ENCODE data around the gene RBMX2. TPM values are rescaled to one million over a fixed set of nuclear protein-coding genes. Genes with fewer than 3 reads are reported as not detected.

RBMX2 gene
- total and polyA plus RNA-seq, 8 donors: 6.2 to 28.2 (median 9.6) TPM

DNA sequence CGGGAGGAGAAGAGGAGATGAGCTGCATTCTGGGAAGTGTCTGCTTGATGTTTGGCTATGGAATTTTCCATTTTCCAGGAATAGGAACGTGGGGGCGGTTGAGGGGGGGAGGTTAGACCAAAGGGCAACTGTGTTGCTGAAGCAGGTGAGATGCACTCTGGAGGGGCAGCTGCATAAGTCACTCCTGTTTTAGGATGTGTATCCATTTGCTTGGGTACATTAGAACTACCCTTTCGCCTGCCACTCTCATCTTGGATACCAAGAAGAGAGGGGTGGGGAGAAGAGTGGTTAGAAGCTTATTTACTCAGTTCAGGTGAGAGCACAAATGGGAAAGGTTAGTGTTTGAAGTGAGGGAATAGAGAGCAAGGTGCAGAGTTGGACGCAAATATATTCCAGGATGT, 15.4 kb upstream of the RBMX2 start:
- H3K4me3 ChIP-seq: no peak overlapping the region
- no peaks in the 10 kb centered on the region for H3K4me1 ChIP-seq
- TF ChIP-seq, protein P1, sequence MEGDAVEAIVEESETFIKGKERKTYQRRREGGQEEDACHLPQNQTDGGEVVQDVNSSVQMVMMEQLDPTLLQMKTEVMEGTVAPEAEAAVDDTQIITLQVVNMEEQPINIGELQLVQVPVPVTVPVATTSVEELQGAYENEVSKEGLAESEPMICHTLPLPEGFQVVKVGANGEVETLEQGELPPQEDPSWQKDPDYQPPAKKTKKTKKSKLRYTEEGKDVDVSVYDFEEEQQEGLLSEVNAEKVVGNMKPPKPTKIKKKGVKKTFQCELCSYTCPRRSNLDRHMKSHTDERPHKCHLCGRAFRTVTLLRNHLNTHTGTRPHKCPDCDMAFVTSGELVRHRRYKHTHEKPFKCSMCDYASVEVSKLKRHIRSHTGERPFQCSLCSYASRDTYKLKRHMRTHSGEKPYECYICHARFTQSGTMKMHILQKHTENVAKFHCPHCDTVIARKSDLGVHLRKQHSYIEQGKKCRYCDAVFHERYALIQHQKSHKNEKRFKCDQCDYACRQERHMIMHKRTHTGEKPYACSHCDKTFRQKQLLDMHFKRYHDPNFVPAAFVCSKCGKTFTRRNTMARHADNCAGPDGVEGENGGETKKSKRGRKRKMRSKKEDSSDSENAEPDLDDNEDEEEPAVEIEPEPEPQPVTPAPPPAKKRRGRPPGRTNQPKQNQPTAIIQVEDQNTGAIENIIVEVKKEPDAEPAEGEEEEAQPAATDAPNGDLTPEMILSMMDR (IDR thresholded peaks at IDR 0.05): no peak
- H3K36me3 ChIP-seq: no peaks in the 10 kb centered on the region
- H3K27ac ChIP-seq: no peak overlapping the region
- no peak for FAIRE-seq
- H3K9me3 ChIP-seq: no peaks in the 10 kb centered on the region
- intact Hi-C loops (cut with DNase I): no loop called here
- ATAC-seq: peak in 2 of 4 donors; percentile 40 to 66
- no peak for DNase-seq
- H3K27me3 ChIP-seq: peaks cover 0 to 12% (median 0%) of the 10 kb centered on the region in 4 donors
- 51 to 56% methylated on average over 5 of the region's 5 CpGs for WGBS, 2 donors

DNA sequence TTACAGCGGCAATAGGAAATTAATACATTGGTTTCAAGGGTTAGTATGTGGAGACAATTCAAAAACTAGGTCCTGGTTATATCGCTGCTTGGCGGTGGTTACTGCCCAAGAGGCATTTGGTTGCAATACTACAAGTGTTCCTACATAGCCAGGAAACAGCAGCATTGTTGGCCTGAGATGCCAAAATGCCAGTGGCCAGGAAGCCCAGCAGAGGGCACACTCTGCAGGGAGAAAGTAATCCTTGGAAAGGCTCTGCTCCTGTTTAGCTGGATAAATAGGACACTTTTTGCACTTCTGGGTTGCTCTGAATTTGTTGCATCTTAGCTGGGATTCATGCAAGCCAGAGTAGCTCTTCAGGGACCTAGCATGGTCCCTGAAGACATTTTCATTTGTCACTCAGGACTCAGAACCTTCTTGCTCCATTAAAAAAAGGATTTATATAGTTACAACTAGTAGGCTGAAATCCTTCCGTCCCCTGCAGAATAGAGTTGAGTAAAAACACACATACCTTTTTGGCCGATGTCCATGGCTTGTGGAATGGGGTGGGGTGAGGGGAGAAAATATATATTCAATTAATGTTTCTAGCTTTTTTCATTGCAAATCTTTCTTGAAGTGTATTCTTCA, 8.2 kb upstream of the RBMX2 start:
- no peak for FAIRE-seq
- peak; percentile 25 to 71 (median 54) for DNase-seq
- H3K27ac ChIP-seq: no peak overlapping the region
- WGBS, 2 donors: 20 to 27% methylated on average over 5 of the region's 5 CpGs
- TF ChIP-seq, protein P1 (IDR thresholded peaks at IDR 0.05): peak; percentile 45 to 73 (median 57)
- H3K9me3 ChIP-seq: no peaks in the 10 kb centered on the region
- peaks cover 0 to 28% (median 1%) of the 10 kb centered on the region in 4 donors for H3K27me3 ChIP-seq
- intact Hi-C loops (cut with DNase I): loop anchor here in 2 of 3 donors (5.0 to 10.0 kb wide), 2 partner anchors 519 to 521 kb away; no protein-coding TSS in a partner anchor
- no peaks in the 10 kb centered on the region for H3K4me1 ChIP-seq
- peak; percentile 69 to 94 (median 91) for ATAC-seq
- no peak overlapping the region for H3K4me3 ChIP-seq
- H3K36me3 ChIP-seq: no peaks in the 10 kb centered on the region

DNA sequence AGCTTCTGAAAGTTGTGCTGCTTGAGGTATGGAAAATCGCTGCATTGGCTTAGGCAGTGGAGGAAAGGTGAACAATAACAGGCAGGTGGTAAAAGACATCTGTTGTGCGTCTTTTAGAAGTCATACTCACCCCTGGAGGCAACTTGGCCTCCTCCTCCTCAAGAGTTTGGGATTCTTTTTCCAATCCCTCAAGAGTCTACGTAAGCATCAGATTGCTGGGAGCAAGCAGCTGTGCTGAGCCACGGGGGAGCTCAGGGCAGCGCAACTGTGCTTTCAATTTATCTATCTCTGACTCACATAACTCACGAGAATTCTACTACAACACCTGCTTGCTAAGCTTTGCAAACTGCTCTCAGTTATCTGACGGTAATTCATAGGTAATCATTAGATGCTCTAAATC, 6.4 kb upstream of the RBMX2 start:
- FAIRE-seq: no peak
- H3K27ac ChIP-seq: no peak overlapping the region
- H3K4me3 ChIP-seq: no peak overlapping the region
- TF ChIP-seq, protein P1 (IDR thresholded peaks at IDR 0.05): no peak
- peaks cover 0 to 21% (median 2%) of the 10 kb centered on the region in 4 donors for H3K27me3 ChIP-seq
- ATAC-seq: no peak
- DNase-seq: no peak
- intact Hi-C loops (cut with DNase I): loop anchor here in 1 of 3 donors (10.0 kb wide), 1 partner anchor 519 kb away; no protein-coding TSS in a partner anchor
- H3K9me3 ChIP-seq: no peaks in the 10 kb centered on the region
- 49 to 53% methylated on average over 7 of the region's 7 CpGs for WGBS, 2 donors
- no peaks in the 10 kb centered on the region for H3K4me1 ChIP-seq
- no peaks in the 10 kb centered on the region for H3K36me3 ChIP-seq

DNA sequence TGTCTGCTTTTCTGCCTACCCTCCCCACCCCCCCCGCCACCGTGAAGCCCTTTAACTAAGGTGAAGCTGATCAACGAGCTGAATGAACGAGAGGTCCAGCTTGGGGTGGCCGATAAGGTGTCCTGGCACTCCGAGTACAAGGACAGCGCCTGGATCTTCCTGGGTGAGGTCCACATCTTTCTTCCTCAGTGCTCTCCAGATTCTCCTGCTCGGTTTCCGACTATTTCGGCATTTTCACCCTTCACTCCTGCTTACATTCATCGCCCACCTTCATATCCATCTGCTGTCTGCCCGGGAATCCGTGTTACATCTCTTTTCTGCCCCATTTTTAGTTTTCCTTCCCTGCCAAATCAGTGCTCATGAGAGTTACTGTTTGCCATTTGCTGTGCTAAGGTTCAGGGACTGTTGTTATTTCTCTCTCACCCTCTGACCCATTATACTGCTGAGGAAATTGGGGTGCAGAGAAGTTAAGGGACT, 459 bp downstream of the RBMX2 start:
- intact Hi-C loops (cut with DNase I): no loop called here
- 0 to 18% methylated on average over 13 of the region's 13 CpGs for WGBS, 2 donors
- DNase-seq (no peak), FAIRE-seq (no peak), ATAC-seq (peak in 2 of 4 donors; percentile 26 to 39)
- Histone ChIP-seq H3K36me3 (no peaks in the 10 kb centered on the region), H3K27me3 (peaks cover 0 to 10% (median 2%) of the 10 kb centered on the region in 4 donors), H3K9me3 (no peaks in the 10 kb centered on the region), H3K4me3 (peak overlapping the region; percentile 27 to 61 (median 54)), H3K27ac (peak overlapping the region in 1 of 4 donors; percentile 67), H3K4me1 (no peaks in the 10 kb centered on the region)
- TF ChIP-seq, protein P1 (IDR thresholded peaks at IDR 0.05): no peak

DNA sequence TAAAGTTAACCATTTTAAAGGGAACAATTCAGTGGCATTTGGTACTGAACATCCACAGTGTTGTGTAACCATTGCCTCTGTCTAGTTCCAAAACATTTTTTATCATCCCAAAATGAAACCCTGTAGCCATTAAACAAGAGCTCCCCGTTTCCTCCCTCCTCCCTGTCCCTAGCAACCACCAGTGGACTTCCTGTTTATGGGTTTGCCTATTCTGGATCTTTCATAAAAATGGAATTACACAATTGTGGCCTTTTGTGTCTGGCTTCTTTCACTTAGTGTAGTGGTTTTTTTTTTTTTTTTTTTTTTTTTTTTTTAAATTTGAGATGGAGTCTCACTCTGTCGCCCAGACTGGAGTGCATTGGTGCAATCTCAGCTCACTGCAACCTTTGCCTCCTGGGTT, 11.6 kb downstream of the RBMX2 start:
- FAIRE-seq (no peak), DNase-seq (no peak), ATAC-seq (no peak)
- WGBS, 2 donors: 63 to 95% methylated on average over 2 of the region's 2 CpGs
- no peak overlapping the region for H3K27ac ChIP-seq
- H3K9me3 ChIP-seq: no peaks in the 10 kb centered on the region
- H3K4me1 ChIP-seq: no peaks in the 10 kb centered on the region
- H3K27me3 ChIP-seq: no peaks in the 10 kb centered on the region
- TF ChIP-seq, protein P1 (IDR thresholded peaks at IDR 0.05): no peak
- intact Hi-C loops (cut with DNase I): no loop called here
- H3K4me3 ChIP-seq: no peak overlapping the region
- peaks cover 0 to 3% (median 0%) of the 10 kb centered on the region in 3 donors for H3K36me3 ChIP-seq

Measured in pancreas (tissue), 10 donors.